ENCODE data around the gene ZNF580.

ZNF580 gene

GRCh38 chr19:55619286-55619685, 21.5 kb upstream of the ZNF580 start:
- no peak overlapping the region for H3K9ac ChIP-seq (ENCODE audit: low read depth, low read length)
- peaks cover 34% of the 10 kb centered on the region for H3K36me3 ChIP-seq (ENCODE audit: insufficient read depth, low read length)
- H3K4me3 ChIP-seq (ENCODE audit: low read length) = no peak overlapping the region
- no peaks in the 10 kb centered on the region for H3K4me1 ChIP-seq (ENCODE audit: insufficient read depth, low read length)
- no peaks in the 10 kb centered on the region for H3K27me3 ChIP-seq (ENCODE audit: insufficient read depth, low read length)
- no peak overlapping the region for H3K27ac ChIP-seq (ENCODE audit: low read depth, low read length)
- 93% methylated on average over 3 of the region's 3 CpGs for WGBS
- no peaks in the 10 kb centered on the region for H3K9me3 ChIP-seq (ENCODE audit: insufficient read depth, low read depth, low read length)

- Histone ChIP-seq H3K9me3 (ENCODE audit: insufficient read depth, low read depth, low read length) (no peaks in the 10 kb centered on the region), H3K27me3 (ENCODE audit: insufficient read depth, low read length) (no peaks in the 10 kb centered on the region), H3K4me3 (ENCODE audit: low read length) (no peak overlapping the region), H3K36me3 (ENCODE audit: insufficient read depth, low read length) (peaks cover 28% of the 10 kb centered on the region), H3K27ac (ENCODE audit: low read depth, low read length) (no peak overlapping the region), H3K9ac (ENCODE audit: low read depth, low read length) (no peak overlapping the region), H3K4me1 (ENCODE audit: insufficient read depth, low read length) (no peaks in the 10 kb centered on the region)
- WGBS = 91% methylated on average over 12 of the region's 12 CpGs
Measured at GRCh38 chr19:55620410-55621204, 20.2 kb upstream of the ZNF580 start.

GRCh38 chr19:55621205-55621672, 19.6 kb upstream of the ZNF580 start:
- Histone ChIP-seq H3K27ac (ENCODE audit: low read depth, low read length) (no peak overlapping the region), H3K9ac (ENCODE audit: low read depth, low read length) (no peak overlapping the region), H3K4me1 (ENCODE audit: insufficient read depth, low read length) (no peaks in the 10 kb centered on the region), H3K27me3 (ENCODE audit: insufficient read depth, low read length) (no peaks in the 10 kb centered on the region), H3K9me3 (ENCODE audit: insufficient read depth, low read depth, low read length) (no peaks in the 10 kb centered on the region), H3K36me3 (ENCODE audit: insufficient read depth, low read length) (peaks cover 25% of the 10 kb centered on the region), H3K4me3 (ENCODE audit: low read length) (no peak overlapping the region)
- 94% methylated on average over 9 of the region's 9 CpGs for WGBS

- Histone ChIP-seq H3K27me3 (ENCODE audit: insufficient read depth, low read length) (no peaks in the 10 kb centered on the region), H3K27ac (ENCODE audit: low read depth, low read length) (no peak overlapping the region), H3K4me3 (ENCODE audit: low read length) (no peak overlapping the region), H3K4me1 (ENCODE audit: insufficient read depth, low read length) (no peaks in the 10 kb centered on the region), H3K9ac (ENCODE audit: low read depth, low read length) (no peak overlapping the region), H3K9me3 (ENCODE audit: insufficient read depth, low read depth, low read length) (no peaks in the 10 kb centered on the region), H3K36me3 (ENCODE audit: insufficient read depth, low read length) (peaks cover 20% of the 10 kb centered on the region)
- 97% methylated on average over 55 of the region's 55 CpGs for WGBS
Measured at GRCh38 chr19:55621673-55622231, 19.1 kb upstream of the ZNF580 start.

GRCh38 chr19:55622242-55622969, 18.4 kb upstream of the ZNF580 start:
- Histone ChIP-seq H3K36me3 (ENCODE audit: insufficient read depth, low read length) (peaks cover 16% of the 10 kb centered on the region), H3K4me3 (ENCODE audit: low read length) (no peak overlapping the region), H3K9ac (ENCODE audit: low read depth, low read length) (no peak overlapping the region), H3K27ac (ENCODE audit: low read depth, low read length) (no peak overlapping the region), H3K27me3 (ENCODE audit: insufficient read depth, low read length) (no peaks in the 10 kb centered on the region), H3K9me3 (ENCODE audit: insufficient read depth, low read depth, low read length) (no peaks in the 10 kb centered on the region), H3K4me1 (ENCODE audit: insufficient read depth, low read length) (no peaks in the 10 kb centered on the region)
- 96% methylated on average over 40 of the region's 40 CpGs for WGBS

- Histone ChIP-seq H3K9me3 (ENCODE audit: insufficient read depth, low read depth, low read length) (no peaks in the 10 kb centered on the region), H3K36me3 (ENCODE audit: insufficient read depth, low read length) (peaks cover 12% of the 10 kb centered on the region; the same call in 1 of the 2 replicates), H3K27me3 (ENCODE audit: insufficient read depth, low read length) (no peaks in the 10 kb centered on the region), H3K4me1 (ENCODE audit: insufficient read depth, low read length) (no peaks in the 10 kb centered on the region), H3K9ac (ENCODE audit: low read depth, low read length) (no peak overlapping the region), H3K4me3 (ENCODE audit: low read length) (no peak overlapping the region), H3K27ac (ENCODE audit: low read depth, low read length) (no peak overlapping the region)
- WGBS = 97% methylated on average over 6 of the region's 7 CpGs
Measured at GRCh38 chr19:55623130-55623529, 17.7 kb upstream of the ZNF580 start.

GRCh38 chr19:55623561-55623960, 17.2 kb upstream of the ZNF580 start:
- no peak overlapping the region for H3K9ac ChIP-seq (ENCODE audit: low read depth, low read length)
- H3K27ac ChIP-seq (ENCODE audit: low read depth, low read length) = no peak overlapping the region
- WGBS = 92% methylated on average over 6 of the region's 7 CpGs
- H3K36me3 ChIP-seq (ENCODE audit: insufficient read depth, low read length) = peaks cover 12% of the 10 kb centered on the region; the same call in 1 of the 2 replicates
- no peaks in the 10 kb centered on the region for H3K4me1 ChIP-seq (ENCODE audit: insufficient read depth, low read length)
- no peaks in the 10 kb centered on the region for H3K27me3 ChIP-seq (ENCODE audit: insufficient read depth, low read length)
- peak overlapping the region; percentile 45 for H3K4me3 ChIP-seq (ENCODE audit: low read length)
- no peaks in the 10 kb centered on the region for H3K9me3 ChIP-seq (ENCODE audit: insufficient read depth, low read depth, low read length)

GRCh38 chr19:55624109-55625003, 16.4 kb upstream of the ZNF580 start, which contains the start of gene ZNF784:
Gene ZNF784, minus strand, starts transcription at chr19:55624566. Its CDS starts 5 bp downstream, at chr19:55624561.
- Histone ChIP-seq H3K4me1 (ENCODE audit: insufficient read depth, low read length) (no peaks in the 10 kb centered on the region), H3K9me3 (ENCODE audit: insufficient read depth, low read depth, low read length) (no peaks in the 10 kb centered on the region), H3K27ac (ENCODE audit: low read depth, low read length) (peak within 1 kb of the TSS; percentile 99), H3K36me3 (ENCODE audit: insufficient read depth, low read length) (peaks cover 12% of the 10 kb centered on the region; the same call in 1 of the 2 replicates), H3K27me3 (ENCODE audit: insufficient read depth, low read length) (no peaks in the 10 kb centered on the region), H3K9ac (ENCODE audit: low read depth, low read length) (peak within 1 kb of the TSS; percentile 74), H3K4me3 (ENCODE audit: low read length) (peak within 1 kb of the TSS; percentile 61)
- 2% methylated on average over 52 of the region's 56 CpGs for WGBS

- Histone ChIP-seq H3K27ac (ENCODE audit: low read depth, low read length) (peak overlapping the region; percentile 99; the same call in 1 of the 2 replicates), H3K4me1 (ENCODE audit: insufficient read depth, low read length) (no peaks in the 10 kb centered on the region), H3K9ac (ENCODE audit: low read depth, low read length) (no peak overlapping the region), H3K36me3 (ENCODE audit: insufficient read depth, low read length) (peaks cover 12% of the 10 kb centered on the region; the same call in 1 of the 2 replicates), H3K4me3 (ENCODE audit: low read length) (peak overlapping the region; percentile 61), H3K9me3 (ENCODE audit: insufficient read depth, low read depth, low read length) (no peaks in the 10 kb centered on the region), H3K27me3 (ENCODE audit: insufficient read depth, low read length) (no peaks in the 10 kb centered on the region)
- WGBS = 62% methylated on average over 11 of the region's 11 CpGs
Measured at GRCh38 chr19:55625004-55625326, 15.8 kb upstream of the ZNF580 start.

GRCh38 chr19:55626350-55626749, 14.5 kb upstream of the ZNF580 start:
- Histone ChIP-seq H3K9me3 (ENCODE audit: insufficient read depth, low read depth, low read length) (no peaks in the 10 kb centered on the region), H3K4me1 (ENCODE audit: insufficient read depth, low read length) (no peaks in the 10 kb centered on the region), H3K9ac (ENCODE audit: low read depth, low read length) (no peak overlapping the region), H3K36me3 (ENCODE audit: insufficient read depth, low read length) (no peaks in the 10 kb centered on the region), H3K4me3 (ENCODE audit: low read length) (no peak overlapping the region), H3K27me3 (ENCODE audit: insufficient read depth, low read length) (no peaks in the 10 kb centered on the region), H3K27ac (ENCODE audit: low read depth, low read length) (no peak overlapping the region)
- WGBS = 92% methylated on average over 10 of the region's 11 CpGs
